HepG2 (cell line): Measurements from ENCODE around the gene HSF2BP. TPM values are rescaled to one million over a fixed set of nuclear protein-coding genes. Genes with fewer than 3 reads are reported as not detected.

Source experiments
- ZNF839 ChIP-seq: sonication (generic); formaldehyde crosslinking; IDR thresholded peaks from 2 replicates; pipeline ENCODE4 v1.4.0; 2020; ENCODE audit warnings: missing genetic modification reagents, mild to moderate bottlenecking, borderline replicate concordance
- polyA plus RNA-seq, 8 experiments: library from polyadenylated mRNA; depleted of rRNA in 3 of 8; stranded (reverse) in 7 of 8; unstranded in 1 of 8; fragments of >200 nt; fragmentation: Illumina TruSeq in 4 of 8; extraction: Trizol in 4 of 8; gene quantifications; 2 replicates each; pipeline versions ENCODE4 v1.2.1 to v1.2.3, GENCODE V29; 2011 to 2016; ENCODE audit warnings: low read depth in 4 of 8, missing spikeins in 1 of 8, mixed read lengths in 1 of 8; ENCODE audit not compliant: insufficient read depth in 1 of 8
- total RNA-seq, 5 experiments: library from RNA; depleted of rRNA; stranded (reverse); fragments of >200 nt; fragmentation: Illumina TruSeq; extraction: Trizol; gene quantifications; 2 replicates each; pipeline ENCODE4 v1.2.3, GENCODE V29; 2016; ENCODE audit warnings: low read depth in 1 of 5
- TF ChIP-seq, protein P1 (sequence below): sonication (generic); formaldehyde crosslinking; IDR thresholded peaks from 2 replicates; pipeline ENCODE4 v1.4.0; 2020; ENCODE audit warnings: mild to moderate bottlenecking, missing genetic modification reagents
- TF ChIP-seq, protein P2 (sequence below): sonication (generic); formaldehyde crosslinking; IDR thresholded peaks from 2 replicates; pipeline ENCODE4 v1.4.0; 2020; ENCODE audit warnings: missing genetic modification reagents, borderline replicate concordance
- TF ChIP-seq, protein P3 (sequence below): sonication (generic); formaldehyde crosslinking; IDR thresholded peaks from 2 replicates; pipeline ENCODE4 v1.8.0; 2022; ENCODE audit warnings: mild to moderate bottlenecking, missing genetic modification reagents, moderate library complexity

HSF2BP gene
- total and polyA plus RNA-seq, 2 of the 13 experiments (the other 11 are each of a cell fraction or from before 2014, with no cell fraction given): 0.67 to 2.2 TPM

DNA sequence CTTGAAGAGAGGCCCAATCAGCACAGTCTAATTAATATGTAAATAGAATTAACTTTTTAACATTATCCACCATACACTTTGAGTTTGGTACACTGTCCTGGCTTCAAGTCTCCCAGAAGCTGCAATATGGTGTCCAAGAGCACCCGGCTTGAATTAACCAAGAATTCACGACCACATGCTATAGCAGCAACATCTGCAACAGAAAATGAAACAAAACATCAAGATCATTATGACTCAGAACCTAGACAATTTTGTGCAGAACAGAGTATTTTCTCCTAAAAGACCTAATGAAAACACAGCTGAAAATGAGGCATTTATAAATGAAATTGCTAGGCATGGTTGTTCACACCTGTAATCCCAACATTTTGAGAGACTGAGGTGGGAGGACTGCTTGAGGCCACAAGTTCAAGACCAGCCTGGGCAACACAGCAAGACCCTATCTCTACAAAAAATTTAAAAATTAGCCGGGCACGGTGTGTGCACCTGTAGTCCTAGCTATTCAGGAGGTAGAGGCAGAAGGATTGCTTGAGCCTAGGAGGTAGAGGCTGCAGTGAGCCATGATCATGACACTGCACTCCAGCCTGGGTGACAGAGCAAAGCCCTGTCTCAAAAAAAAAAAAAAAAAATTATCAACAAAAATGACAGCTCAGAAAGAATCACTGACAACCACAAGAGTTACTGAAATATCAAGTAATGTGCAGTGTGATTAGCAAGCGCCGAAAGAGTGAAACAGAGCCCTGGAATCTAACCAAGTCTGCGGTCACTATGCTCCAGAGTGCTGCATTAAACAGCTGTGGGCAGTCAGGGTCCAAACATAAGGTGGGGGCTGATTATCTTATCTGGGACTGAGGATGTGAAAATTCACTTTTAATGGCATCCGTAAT lies 45.3 kb downstream of the HSF2BP start (continued):
- TF ChIP-seq, protein P1, sequence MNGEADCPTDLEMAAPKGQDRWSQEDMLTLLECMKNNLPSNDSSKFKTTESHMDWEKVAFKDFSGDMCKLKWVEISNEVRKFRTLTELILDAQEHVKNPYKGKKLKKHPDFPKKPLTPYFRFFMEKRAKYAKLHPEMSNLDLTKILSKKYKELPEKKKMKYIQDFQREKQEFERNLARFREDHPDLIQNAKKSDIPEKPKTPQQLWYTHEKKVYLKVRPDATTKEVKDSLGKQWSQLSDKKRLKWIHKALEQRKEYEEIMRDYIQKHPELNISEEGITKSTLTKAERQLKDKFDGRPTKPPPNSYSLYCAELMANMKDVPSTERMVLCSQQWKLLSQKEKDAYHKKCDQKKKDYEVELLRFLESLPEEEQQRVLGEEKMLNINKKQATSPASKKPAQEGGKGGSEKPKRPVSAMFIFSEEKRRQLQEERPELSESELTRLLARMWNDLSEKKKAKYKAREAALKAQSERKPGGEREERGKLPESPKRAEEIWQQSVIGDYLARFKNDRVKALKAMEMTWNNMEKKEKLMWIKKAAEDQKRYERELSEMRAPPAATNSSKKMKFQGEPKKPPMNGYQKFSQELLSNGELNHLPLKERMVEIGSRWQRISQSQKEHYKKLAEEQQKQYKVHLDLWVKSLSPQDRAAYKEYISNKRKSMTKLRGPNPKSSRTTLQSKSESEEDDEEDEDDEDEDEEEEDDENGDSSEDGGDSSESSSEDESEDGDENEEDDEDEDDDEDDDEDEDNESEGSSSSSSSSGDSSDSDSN (CRISPR knock-in tag): no peak
- TF ChIP-seq, protein P2, sequence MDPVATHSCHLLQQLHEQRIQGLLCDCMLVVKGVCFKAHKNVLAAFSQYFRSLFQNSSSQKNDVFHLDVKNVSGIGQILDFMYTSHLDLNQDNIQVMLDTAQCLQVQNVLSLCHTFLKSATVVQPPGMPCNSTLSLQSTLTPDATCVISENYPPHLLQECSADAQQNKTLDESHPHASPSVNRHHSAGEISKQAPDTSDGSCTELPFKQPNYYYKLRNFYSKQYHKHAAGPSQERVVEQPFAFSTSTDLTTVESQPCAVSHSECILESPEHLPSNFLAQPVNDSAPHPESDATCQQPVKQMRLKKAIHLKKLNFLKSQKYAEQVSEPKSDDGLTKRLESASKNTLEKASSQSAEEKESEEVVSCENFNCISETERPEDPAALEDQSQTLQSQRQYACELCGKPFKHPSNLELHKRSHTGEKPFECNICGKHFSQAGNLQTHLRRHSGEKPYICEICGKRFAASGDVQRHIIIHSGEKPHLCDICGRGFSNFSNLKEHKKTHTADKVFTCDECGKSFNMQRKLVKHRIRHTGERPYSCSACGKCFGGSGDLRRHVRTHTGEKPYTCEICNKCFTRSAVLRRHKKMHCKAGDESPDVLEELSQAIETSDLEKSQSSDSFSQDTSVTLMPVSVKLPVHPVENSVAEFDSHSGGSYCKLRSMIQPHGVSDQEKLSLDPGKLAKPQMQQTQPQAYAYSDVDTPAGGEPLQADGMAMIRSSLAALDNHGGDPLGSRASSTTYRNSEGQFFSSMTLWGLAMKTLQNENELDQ (CRISPR knock-in tag): no peak
- TF ChIP-seq ZNF839 (CRISPR knock-in tag): no peak
- TF ChIP-seq, protein P3, sequence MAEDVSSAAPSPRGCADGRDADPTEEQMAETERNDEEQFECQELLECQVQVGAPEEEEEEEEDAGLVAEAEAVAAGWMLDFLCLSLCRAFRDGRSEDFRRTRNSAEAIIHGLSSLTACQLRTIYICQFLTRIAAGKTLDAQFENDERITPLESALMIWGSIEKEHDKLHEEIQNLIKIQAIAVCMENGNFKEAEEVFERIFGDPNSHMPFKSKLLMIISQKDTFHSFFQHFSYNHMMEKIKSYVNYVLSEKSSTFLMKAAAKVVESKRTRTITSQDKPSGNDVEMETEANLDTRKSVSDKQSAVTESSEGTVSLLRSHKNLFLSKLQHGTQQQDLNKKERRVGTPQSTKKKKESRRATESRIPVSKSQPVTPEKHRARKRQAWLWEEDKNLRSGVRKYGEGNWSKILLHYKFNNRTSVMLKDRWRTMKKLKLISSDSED (CRISPR knock-in tag): no peak
- TF ChIP-seq, all 625 proteins: peak for 0
